HUDEP-2 (cell line): Measurements from ENCODE around the gene SUOX.
"Not testable (repeated sequence)": the region's sequence is repeated elsewhere in the genome, so short reads cannot be mapped to it uniquely, and the experiment has no call there.

Experiments used
- DNase-seq, 76 experiments: peaks; one replicate each; lab custom pipeline; 2025; ENCODE audit not compliant: unreplicated experiment in 76 of 76; lab: John Stamatoyannopoulos, UW

The SUOX gene

GRCh38 chr12:55996715-55997534 is at the start of gene SUOX:
Gene SUOX (plus strand): TSS chr12:55997276. CDS start chr12:56002222, 4,946 bp downstream.
- peak in 75 of 76 experiments; percentile 44 to 97 (median 90) for DNase-seq

- DNase-seq = peak in 9 of 76 experiments; percentile 8 to 35 (median 14)
These were observed 41.7 kb upstream of the SUOX start for GRCh38 chr12:55955344-55955743.

- peak in 47 of 76 experiments; percentile 4 to 59 (median 35) for DNase-seq
These were observed 41.1 kb upstream of the SUOX start for GRCh38 chr12:55955800-55956508.

- no peak for DNase-seq
These were observed 39.8 kb upstream of the SUOX start for GRCh38 chr12:55957106-55957859.

- DNase-seq = no peak
These were observed 33.3 kb upstream of the SUOX start for GRCh38 chr12:55963760-55964159.

GRCh38 chr12:55965240-55965639 is 31.8 kb upstream of the SUOX start:
- no peak for DNase-seq

- no peak for DNase-seq
These were observed 31.1 kb upstream of the SUOX start, which contains the start of gene PMEL for GRCh38 chr12:55965941-55966407. Gene PMEL (minus strand): TSS chr12:55966042. CDS start chr12:55966011, 31 bp downstream.

GRCh38 chr12:55966408-55967281 is 30.4 kb upstream of the SUOX start, which contains the start of gene CDK2:
Gene CDK2 (plus strand): TSS chr12:55966830. CDS start chr12:55967009, 179 bp downstream.
- peak in 75 of 76 experiments; percentile 8 to 92 (median 83) for DNase-seq

- DNase-seq = no peak
These were observed 27.7 kb upstream of the SUOX start for GRCh38 chr12:55969356-55969755.

GRCh38 chr12:55970775-55971174 is 26.3 kb upstream of the SUOX start:
- no peak for DNase-seq

- peak in 4 of 76 experiments; percentile 4 to 22 (median 8) for DNase-seq
These were observed 25.0 kb upstream of the SUOX start for GRCh38 chr12:55972042-55972441.

GRCh38 chr12:55972456-55972855 is 24.6 kb upstream of the SUOX start:
- no peak for DNase-seq

- DNase-seq = peak in 11 of 76 experiments; percentile 2 to 82 (median 27)
These were observed 24.0 kb upstream of the SUOX start for GRCh38 chr12:55972911-55973598.

GRCh38 chr12:55973599-55974307 is 23.3 kb upstream of the SUOX start, which contains the start of gene RAB5B:
Gene RAB5B (plus strand): TSS chr12:55974078. CDS start chr12:55986961, 12,883 bp downstream.
- peak in 75 of 76 experiments; percentile 34 to 100 (median 99) for DNase-seq

GRCh38 chr12:55974308-55974730 is 22.8 kb upstream of the SUOX start:
- DNase-seq = peak in 35 of 76 experiments; percentile 2 to 42 (median 25)

GRCh38 chr12:55978393-55978792 is 18.7 kb upstream of the SUOX start:
- no peak for DNase-seq

GRCh38 chr12:55979069-55979468 is 18.0 kb upstream of the SUOX start:
- no peak for DNase-seq

GRCh38 chr12:55981882-55982281 is 15.2 kb upstream of the SUOX start:
- not testable (repeated sequence) for DNase-seq
